ENCODE measurements around the gene STARD3NL. TPM values are rescaled to one million over a fixed set of nuclear protein-coding genes. Genes with fewer than 3 reads are reported as not detected.
"Not testable (repeated sequence)": the region's sequence is repeated elsewhere in the genome, so short reads cannot be mapped to it uniquely, and the experiment has no call there.

The STARD3NL gene
- polyA plus RNA-seq, 4 donors, result 29.5 to 39.4 (median 35.2) TPM

DNA sequence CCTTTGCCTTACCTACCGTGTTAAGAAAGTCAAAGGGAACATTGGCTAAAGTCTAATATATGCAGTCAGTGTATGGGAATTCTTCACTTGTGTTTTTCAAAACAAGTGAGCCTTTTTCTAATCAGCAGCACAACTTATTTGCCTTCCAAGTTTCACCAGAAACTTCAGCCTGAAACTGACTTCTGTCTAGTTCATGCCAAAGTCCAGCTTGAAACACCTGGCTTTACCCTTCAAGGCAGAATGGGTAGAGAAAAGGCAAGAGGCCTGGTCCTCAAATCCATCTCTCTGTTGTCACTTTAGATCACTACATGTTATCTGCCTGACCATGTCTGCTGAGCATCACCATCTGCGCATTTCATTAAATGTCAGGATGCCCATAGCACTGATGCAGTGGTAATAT, 92.4 kb downstream of the STARD3NL start:
- not testable (repeated sequence) for H3K4me1 ChIP-seq (ENCODE audit: control insufficient read depth in 3 of 3, insufficient read depth in 2 of 3, low read depth in 1 of 3, low read length in 2 of 3); H3K27ac ChIP-seq (ENCODE audit: low read depth in 1 of 3, low read length in 2 of 3); H3K27me3 ChIP-seq (ENCODE audit: control insufficient read depth in 3 of 3, insufficient read depth in 3 of 3, low read length in 3 of 3); H3K9me3 ChIP-seq (ENCODE audit: control insufficient read depth in 2 of 2, insufficient read depth in 1 of 2, low read depth in 1 of 2, low read length in 1 of 2); DNase-seq; H3K4me3 ChIP-seq (ENCODE audit: low read depth in 1 of 3, low read length in 3 of 3); H3K36me3 ChIP-seq (ENCODE audit: control insufficient read depth in 3 of 3, insufficient read depth in 2 of 3, low read depth in 1 of 3, low read length in 3 of 3)
- WGBS, 3 donors, result 11 to 70% (median 42%) methylated on average over 1 of the region's 2 CpGs
- peak; percentile 19 for FAIRE-seq

DNA sequence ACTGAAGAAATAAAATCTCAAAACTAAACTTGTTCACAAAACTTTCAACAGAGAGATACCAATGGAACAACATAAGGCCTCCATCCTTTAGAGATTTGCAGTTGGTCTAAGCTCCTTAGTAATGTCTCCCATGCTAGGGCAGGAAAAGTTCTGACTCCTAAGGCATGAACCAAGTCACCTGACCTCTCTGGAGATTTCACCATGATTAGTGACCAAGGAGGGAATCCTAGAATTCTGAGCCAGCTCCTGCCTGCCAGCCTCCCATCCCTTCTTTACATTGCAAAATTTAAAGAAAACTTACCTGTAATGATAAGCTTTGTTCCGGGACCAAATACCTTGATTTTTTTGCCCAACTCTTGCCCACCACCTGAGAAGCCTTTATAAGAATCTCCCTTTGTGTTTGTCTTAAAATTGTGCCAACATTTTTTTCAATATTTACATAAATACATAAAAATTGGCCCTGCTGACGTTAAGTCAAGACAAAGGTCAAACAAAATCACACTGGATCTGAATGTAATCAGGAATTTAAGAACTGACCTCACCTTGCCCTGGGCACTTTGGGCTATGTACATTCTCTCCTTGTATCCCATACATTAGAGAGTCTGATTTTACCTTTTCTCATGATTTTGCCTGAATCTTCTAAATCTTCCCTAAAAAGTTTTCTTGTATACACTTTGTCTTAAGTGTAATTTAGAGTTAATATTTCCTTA, 95.4 kb downstream of the STARD3NL start, which contains the start of gene TARP:
TARP (minus strand) TSS at position 351 of the 710 bp plus-strand sequence.
- Histone ChIP-seq H3K4me1 (ENCODE audit: control insufficient read depth in 3 of 3, insufficient read depth in 2 of 3, low read depth in 1 of 3, low read length in 2 of 3) (no peaks in the 10 kb centered on the region), H3K9me3 (ENCODE audit: control insufficient read depth in 2 of 2, insufficient read depth in 1 of 2, low read depth in 1 of 2, low read length in 1 of 2) (no peaks in the 10 kb centered on the region), H3K4me3 (ENCODE audit: low read depth in 1 of 3, low read length in 3 of 3) (no peak within 1 kb of the TSS), H3K27ac (ENCODE audit: low read depth in 1 of 3, low read length in 2 of 3) (no peak within 1 kb of the TSS), H3K36me3 (ENCODE audit: control insufficient read depth in 3 of 3, insufficient read depth in 2 of 3, low read depth in 1 of 3, low read length in 3 of 3) (no peaks in the 10 kb centered on the region), H3K27me3 (ENCODE audit: control insufficient read depth in 3 of 3, insufficient read depth in 3 of 3, low read length in 3 of 3) (no peaks in the 10 kb centered on the region)
- FAIRE-seq, result no peak
- 34 to 61% (median 40%) methylated on average over 2 of the region's 2 CpGs for WGBS, 3 donors
- no peak for DNase-seq

- FAIRE-seq (no peak), DNase-seq (no peak)
- Histone ChIP-seq H3K27me3 (ENCODE audit: control insufficient read depth in 3 of 3, insufficient read depth in 3 of 3, low read length in 3 of 3) (no peaks in the 10 kb centered on the region), H3K9me3 (ENCODE audit: control insufficient read depth in 2 of 2, insufficient read depth in 1 of 2, low read depth in 1 of 2, low read length in 1 of 2) (no peaks in the 10 kb centered on the region), H3K27ac (ENCODE audit: low read depth in 1 of 3, low read length in 2 of 3) (no peak overlapping the region), H3K36me3 (ENCODE audit: control insufficient read depth in 3 of 3, insufficient read depth in 2 of 3, low read depth in 1 of 3, low read length in 3 of 3) (no peaks in the 10 kb centered on the region), H3K4me3 (ENCODE audit: low read depth in 1 of 3, low read length in 3 of 3) (no peak overlapping the region), H3K4me1 (ENCODE audit: control insufficient read depth in 3 of 3, insufficient read depth in 2 of 3, low read depth in 1 of 3, low read length in 2 of 3) (no peaks in the 10 kb centered on the region)
- 83 to 87% (median 86%) methylated on average over 4 of the region's 4 CpGs for WGBS, 3 donors
Observed at GRCh38 chr7:38274486-38274885, 96.4 kb downstream of the STARD3NL start.

GRCh38 chr7:38274927-38275620, 97.0 kb downstream of the STARD3NL start:
- H3K27ac ChIP-seq (ENCODE audit: low read depth in 1 of 3, low read length in 2 of 3), result no peak overlapping the region
- FAIRE-seq, result no peak
- no peaks in the 10 kb centered on the region for H3K36me3 ChIP-seq (ENCODE audit: control insufficient read depth in 3 of 3, insufficient read depth in 2 of 3, low read depth in 1 of 3, low read length in 3 of 3)
- no peaks in the 10 kb centered on the region for H3K27me3 ChIP-seq (ENCODE audit: control insufficient read depth in 3 of 3, insufficient read depth in 3 of 3, low read length in 3 of 3)
- no peak for DNase-seq
- H3K9me3 ChIP-seq (ENCODE audit: control insufficient read depth in 2 of 2, insufficient read depth in 1 of 2, low read depth in 1 of 2, low read length in 1 of 2), result no peaks in the 10 kb centered on the region
- no peak overlapping the region for H3K4me3 ChIP-seq (ENCODE audit: low read depth in 1 of 3, low read length in 3 of 3)
- no peaks in the 10 kb centered on the region for H3K4me1 ChIP-seq (ENCODE audit: control insufficient read depth in 3 of 3, insufficient read depth in 2 of 3, low read depth in 1 of 3, low read length in 2 of 3)
- 76 to 87% (median 77%) methylated on average over 3 of the region's 3 CpGs for WGBS, 3 donors

- WGBS, 3 donors, result 65 to 70% (median 68%) methylated on average over 6 of the region's 6 CpGs
- H3K36me3 ChIP-seq (ENCODE audit: control insufficient read depth in 3 of 3, insufficient read depth in 2 of 3, low read depth in 1 of 3, low read length in 3 of 3), result no peaks in the 10 kb centered on the region
- DNase-seq (no peak), FAIRE-seq (no peak)
- no peak overlapping the region for H3K27ac ChIP-seq (ENCODE audit: low read depth in 1 of 3, low read length in 2 of 3)
- H3K4me1 ChIP-seq (ENCODE audit: control insufficient read depth in 3 of 3, insufficient read depth in 2 of 3, low read depth in 1 of 3, low read length in 2 of 3), result no peaks in the 10 kb centered on the region
- H3K4me3 ChIP-seq (ENCODE audit: low read depth in 1 of 3, low read length in 3 of 3), result no peak overlapping the region
- H3K27me3 ChIP-seq (ENCODE audit: control insufficient read depth in 3 of 3, insufficient read depth in 3 of 3, low read length in 3 of 3), result no peaks in the 10 kb centered on the region
- no peaks in the 10 kb centered on the region for H3K9me3 ChIP-seq (ENCODE audit: control insufficient read depth in 2 of 2, insufficient read depth in 1 of 2, low read depth in 1 of 2, low read length in 1 of 2)
Observed at GRCh38 chr7:38276096-38276877, 98.2 kb downstream of the STARD3NL start.

- H3K36me3 ChIP-seq (ENCODE audit: control insufficient read depth in 3 of 3, insufficient read depth in 2 of 3, low read depth in 1 of 3, low read length in 3 of 3), result no peaks in the 10 kb centered on the region
- H3K9me3 ChIP-seq (ENCODE audit: control insufficient read depth in 2 of 2, insufficient read depth in 1 of 2, low read depth in 1 of 2, low read length in 1 of 2), result no peaks in the 10 kb centered on the region
- no peak overlapping the region for H3K4me3 ChIP-seq (ENCODE audit: low read depth in 1 of 3, low read length in 3 of 3)
- H3K4me1 ChIP-seq (ENCODE audit: control insufficient read depth in 3 of 3, insufficient read depth in 2 of 3, low read depth in 1 of 3, low read length in 2 of 3), result no peaks in the 10 kb centered on the region
- WGBS, 3 donors, result 36 to 48% (median 37%) methylated on average over 1 of the region's 1 CpG
- no peak overlapping the region for H3K27ac ChIP-seq (ENCODE audit: low read depth in 1 of 3, low read length in 2 of 3)
- no peaks in the 10 kb centered on the region for H3K27me3 ChIP-seq (ENCODE audit: control insufficient read depth in 3 of 3, insufficient read depth in 3 of 3, low read length in 3 of 3)
- FAIRE-seq (no peak), DNase-seq (no peak)
Observed at GRCh38 chr7:38280000-38280399, 102.0 kb downstream of the STARD3NL start.

Measured in small intestine (tissue), 7 donors.